Choroid plexus epithelial cell (primary cell): ENCODE results near the gene CST3.

ENCODE experiments used
- DNase-seq: peaks from one replicate; pipeline ENCODE4 v3.0.0-alpha.2; 2010; ENCODE audit warnings: low read depth
- H3K4me3 ChIP-seq: 2 replicates; pipeline ENCODE4 v1.5.1; 2011; ENCODE audit warnings: low read depth, mild to moderate bottlenecking, control low read depth, low read length, moderate library complexity
- CTCF ChIP-seq: conservative IDR thresholded peaks from 2 replicates; pipeline ENCODE4 v1.5.1; 2011; ENCODE audit warnings: low read depth, mild to moderate bottlenecking, control low read depth, inconsistent platforms, low read length, moderate library complexity

Gene CST3

GRCh38 chr20:23585808-23586734, 51.7 kb downstream of the CST3 start:
- TF ChIP-seq CTCF: no peak
- no peak for DNase-seq
- no peak overlapping the region for H3K4me3 ChIP-seq

- no peak overlapping the region for H3K4me3 ChIP-seq
- TF ChIP-seq CTCF: no peak
- DNase-seq: no peak
Measured at GRCh38 chr20:23585449-23585807, 52.3 kb downstream of the CST3 start.

GRCh38 chr20:23584434-23585199, 53.1 kb downstream of the CST3 start:
- DNase-seq: no peak
- no peak for TF ChIP-seq CTCF
- H3K4me3 ChIP-seq: no peak overlapping the region
